Stimulated activated CD4-positive, alpha-beta T cell treated with anti-CD3 and anti-CD28 coated beads, Interleukin-15, amount 100 ng/mL, for 48 hours (primary cell): ENCODE data around the gene BSG.

ENCODE experiments used
- DNase-seq, 2 donors: peaks; one replicate each; pipeline ENCODE4 v3.0.0-alpha.2; 2020; ENCODE audit warnings: low read depth in 2 of 2

The BSG gene

GRCh38 chr19:572140-572742 lies at the start of gene BSG:
BSG (plus strand) TSS chr19:572596; CDS start chr19:572635, 39 bp downstream.
- DNase-seq: peak; percentile 96 to 98

GRCh38 chr19:522726-523125 lies 49.7 kb upstream of the BSG start:
- no peak for DNase-seq

- DNase-seq: no peak
These were observed 48.2 kb upstream of the BSG start for GRCh38 chr19:524062-524674.

- DNase-seq: no peak
These were observed 47.4 kb upstream of the BSG start for GRCh38 chr19:525029-525428.

- DNase-seq: no peak
These were observed 46.5 kb upstream of the BSG start for GRCh38 chr19:525857-526419.

GRCh38 chr19:530134-531008 lies 42.0 kb upstream of the BSG start:
- DNase-seq: no peak

- DNase-seq: peak; percentile 72 to 80
These were observed 41.2 kb upstream of the BSG start for GRCh38 chr19:531009-531752.

- no peak for DNase-seq
These were observed 40.4 kb upstream of the BSG start, which contains the start of gene CDC34 for GRCh38 chr19:531753-532560. CDC34 (plus strand) TSS chr19:531760; CDS start chr19:531932, 172 bp downstream.

GRCh38 chr19:532561-533363 lies 39.6 kb upstream of the BSG start:
- DNase-seq: peak in 1 of 2 donors; percentile 36

GRCh38 chr19:533364-534058 lies 38.9 kb upstream of the BSG start:
- no peak for DNase-seq

GRCh38 chr19:534088-534487 lies 38.3 kb upstream of the BSG start:
- no peak for DNase-seq

- no peak for DNase-seq
These were observed 37.2 kb upstream of the BSG start for GRCh38 chr19:535017-535835.

GRCh38 chr19:536031-536880 lies 36.1 kb upstream of the BSG start:
- DNase-seq: no peak

GRCh38 chr19:536881-537404 lies 35.5 kb upstream of the BSG start:
- no peak for DNase-seq

- DNase-seq: no peak
These were observed 33.6 kb upstream of the BSG start for GRCh38 chr19:538641-539428.

- no peak for DNase-seq
These were observed 32.9 kb upstream of the BSG start for GRCh38 chr19:539429-540030.
